RWPE2 (cell line): ENCODE data around the gene ZNF423.

ENCODE experiments used
- ATAC-seq: fragments of 200-7000 bp; cut with Tn5 transposase; 3 replicates; pipeline ENCODE4 v1.9.1; 2021; ENCODE audit warnings: low read depth
- DNase-seq: peaks from one replicate; pipeline ENCODE4 v3.0.0-alpha.2; 2020; ENCODE audit warnings: low spot score
- H3K27ac ChIP-seq: fragments of 450-650 bp; 2 replicates; pipeline ENCODE4 v1.5.1; 2017; ENCODE audit warnings: mild to moderate bottlenecking; ENCODE audit not compliant: poor library complexity, severe bottlenecking
- H3K27me3 ChIP-seq: fragments of 250-450 bp; sonication (Bioruptor Pico); 2 replicates; pipeline ENCODE4 v1.5.1; 2021; ENCODE audit warnings: mild to moderate bottlenecking, moderate library complexity; ENCODE audit not compliant: insufficient read depth, poor library complexity, severe bottlenecking
- H3K36me3 ChIP-seq: fragments of 250-450 bp; sonication (Bioruptor Pico); 2 replicates; pipeline ENCODE4 v1.5.1; 2020; ENCODE audit warnings: low read depth, mild to moderate bottlenecking, moderate library complexity
- H3K4me1 ChIP-seq: fragments of 250-450 bp; sonication (Bioruptor Pico); 2 replicates; pipeline ENCODE4 v1.5.1; 2021; ENCODE audit warnings: mild to moderate bottlenecking, moderate library complexity; ENCODE audit not compliant: insufficient read depth, poor library complexity, severe bottlenecking
- H3K4me3 ChIP-seq: fragments of 250-450 bp; sonication (Bioruptor Pico); 2 replicates; pipeline ENCODE4 v1.5.1; 2021; ENCODE audit warnings: mild to moderate bottlenecking, moderate library complexity; ENCODE audit not compliant: severe bottlenecking
- H3K9me3 ChIP-seq: fragments of 250-450 bp; sonication (Bioruptor Pico); 2 replicates; pipeline ENCODE4 v1.5.1; 2021; ENCODE audit warnings: mild to moderate bottlenecking, moderate library complexity; ENCODE audit not compliant: severe bottlenecking
- CTCF ChIP-seq: fragments of 450-650 bp; IDR thresholded peaks from one replicate; pipeline ENCODE4 v1.5.1; 2017; ENCODE audit warnings: mild to moderate bottlenecking, moderate library complexity; ENCODE audit not compliant: poor library complexity, severe bottlenecking

The ZNF423 gene

DNA sequence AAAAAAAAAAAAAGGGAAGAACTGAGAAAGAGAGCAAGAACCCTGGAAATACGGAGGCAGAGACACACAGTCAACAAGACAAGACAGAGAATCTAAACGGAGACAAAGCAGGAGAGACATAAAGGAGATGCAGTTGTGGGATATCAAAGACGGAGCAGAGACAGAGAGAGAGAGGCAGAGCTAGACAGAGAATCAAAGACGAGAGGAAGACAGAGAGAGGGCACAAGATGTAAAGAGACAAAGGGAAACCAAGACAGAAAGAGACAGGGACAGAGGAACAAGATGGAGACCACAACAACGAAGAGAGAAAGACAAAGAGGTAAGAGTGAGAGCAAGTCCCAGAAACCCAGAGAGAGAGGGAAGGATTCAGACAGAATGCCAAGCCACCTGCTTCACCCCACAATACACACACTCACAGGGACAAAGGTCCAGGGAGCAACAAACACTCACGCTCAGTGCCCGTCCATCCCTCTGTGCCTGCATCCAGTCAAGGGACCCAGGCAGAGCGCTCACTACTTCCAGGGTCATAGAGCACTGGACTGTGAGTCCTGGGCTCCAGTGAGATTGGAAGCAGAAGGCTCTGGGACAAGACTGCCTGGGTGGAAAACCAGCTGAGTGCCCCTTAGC is 393.4 kb downstream of the ZNF423 start:
- DNase-seq: no peak
- Histone ChIP-seq H3K36me3 (no peaks in the 10 kb centered on the region), H3K27ac (no peak overlapping the region), H3K27me3 (peaks cover 4% of the 10 kb centered on the region), H3K9me3 (no peaks in the 10 kb centered on the region), H3K4me1 (no peaks in the 10 kb centered on the region), H3K4me3 (no peak overlapping the region)
- TF ChIP-seq CTCF: no peak
- ATAC-seq: no peak

DNA sequence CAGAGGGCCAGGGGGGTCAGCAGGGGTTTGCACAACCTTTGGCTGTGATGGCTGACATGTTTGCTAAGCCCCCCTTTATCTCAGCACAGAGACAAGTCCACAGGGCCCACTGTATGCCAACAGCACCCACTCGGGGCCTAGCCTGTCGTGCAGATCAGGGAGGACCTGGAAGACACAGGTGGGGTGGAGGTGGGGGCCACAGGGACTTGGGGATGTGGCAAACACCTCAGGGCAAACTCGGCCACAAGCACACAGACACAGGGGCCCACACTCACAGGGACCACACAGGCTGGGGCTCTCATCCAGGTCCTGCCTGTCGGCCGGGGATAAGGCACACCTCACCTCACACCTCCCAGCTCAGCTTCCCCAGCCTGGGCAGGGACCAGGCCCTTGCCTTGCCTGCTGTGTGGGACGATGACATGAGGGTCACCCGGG is 394.4 kb downstream of the ZNF423 start:
- H3K36me3 ChIP-seq: no peaks in the 10 kb centered on the region
- no peak overlapping the region for H3K4me3 ChIP-seq
- H3K27ac ChIP-seq: no peak overlapping the region
- no peaks in the 10 kb centered on the region for H3K4me1 ChIP-seq
- H3K9me3 ChIP-seq: no peaks in the 10 kb centered on the region
- H3K27me3 ChIP-seq: peaks cover 4% of the 10 kb centered on the region
- TF ChIP-seq CTCF: no peak
- no peak for ATAC-seq
- DNase-seq: no peak

- ATAC-seq (no peak; the same call in 2 of the 3 replicates), DNase-seq (no peak)
- no peak for TF ChIP-seq CTCF
- Histone ChIP-seq H3K9me3 (no peaks in the 10 kb centered on the region), H3K4me3 (no peak overlapping the region), H3K4me1 (no peaks in the 10 kb centered on the region), H3K27ac (no peak overlapping the region), H3K27me3 (peaks cover 4% of the 10 kb centered on the region), H3K36me3 (no peaks in the 10 kb centered on the region)
Observed at GRCh38 chr16:49460786-49461470, 395.0 kb downstream of the ZNF423 start.

DNA sequence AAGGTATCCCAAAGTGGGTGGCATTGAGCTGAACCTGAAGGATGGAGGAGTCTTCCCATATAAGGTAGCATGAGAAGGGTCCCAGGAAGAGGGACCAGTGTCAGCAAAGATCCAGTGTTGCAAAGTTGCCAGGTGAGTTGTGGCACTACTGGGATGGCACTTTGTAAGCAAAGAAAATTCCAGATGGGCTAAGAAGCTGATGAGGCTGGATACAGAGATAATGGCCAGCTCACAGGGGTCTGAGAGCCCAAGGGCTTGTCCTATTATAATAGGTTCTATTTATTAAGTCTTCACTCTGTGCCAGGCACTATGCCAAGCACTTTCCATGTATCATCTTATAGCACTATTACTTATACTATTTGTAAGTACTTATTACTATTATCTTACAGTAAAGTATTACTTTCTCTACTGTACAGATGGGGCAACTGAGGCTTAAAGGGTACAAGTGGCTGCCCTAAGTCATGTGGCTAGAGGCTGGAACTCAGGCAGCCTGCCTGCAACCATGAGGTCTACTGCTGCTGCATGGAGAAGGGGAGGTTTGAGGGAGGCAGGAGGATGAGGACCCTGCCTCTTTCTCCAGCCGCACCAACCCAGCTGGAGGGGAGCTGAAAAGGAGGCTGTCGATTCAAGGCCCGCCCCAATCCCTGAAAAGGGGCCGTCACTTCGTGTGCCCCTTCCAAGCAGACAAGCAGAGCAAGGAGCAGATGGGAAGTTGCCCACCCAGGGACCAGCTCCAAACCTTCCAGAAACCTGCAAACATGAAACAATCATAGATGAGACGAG is 395.8 kb downstream of the ZNF423 start:
- Histone ChIP-seq H3K27ac (no peak overlapping the region), H3K36me3 (no peaks in the 10 kb centered on the region), H3K4me1 (no peaks in the 10 kb centered on the region), H3K9me3 (no peaks in the 10 kb centered on the region), H3K27me3 (peaks cover 4% of the 10 kb centered on the region), H3K4me3 (no peak overlapping the region)
- TF ChIP-seq CTCF: no peak
- ATAC-seq (no peak), DNase-seq (no peak)
